Ishikawa (cell line): ENCODE measurements around the gene CHIT1.

ENCODE experiments used
- CEBPB ChIP-seq: IDR thresholded peaks from 2 replicates; pipeline ENCODE4 v1.6.1; 2012
- CREB1 ChIP-seq: IDR thresholded peaks from 2 replicates; pipeline ENCODE4 v1.6.1; 2012; ENCODE audit warnings: low read depth
- EGR1 ChIP-seq: IDR thresholded peaks from 2 replicates; pipeline ENCODE4 v1.6.1; 2012
- EP300 ChIP-seq: IDR thresholded peaks from 2 replicates; pipeline ENCODE4 v1.6.1; 2012; ENCODE audit warnings: borderline replicate concordance
- FOXM1 ChIP-seq: IDR thresholded peaks from 2 replicates; pipeline ENCODE4 v1.6.1; 2012; ENCODE audit warnings: low read depth, borderline replicate concordance
- MAX ChIP-seq: IDR thresholded peaks from 2 replicates; pipeline ENCODE4 v1.6.1; 2012
- NFIC ChIP-seq: IDR thresholded peaks from 2 replicates; pipeline ENCODE4 v1.6.1; 2012
- RAD21 ChIP-seq: IDR thresholded peaks from 2 replicates; pipeline ENCODE4 v1.6.1; 2012; ENCODE audit warnings: low read depth
- REST ChIP-seq: IDR thresholded peaks from 2 replicates; pipeline ENCODE4 v1.6.1; 2012; ENCODE audit warnings: low read depth, mild to moderate bottlenecking
- TAF1 ChIP-seq: IDR thresholded peaks from 2 replicates; pipeline ENCODE4 v1.6.1; 2012; ENCODE audit warnings: low read depth, mild to moderate bottlenecking
- TCF12 ChIP-seq: IDR thresholded peaks from 2 replicates; pipeline ENCODE4 v1.6.1; 2012; ENCODE audit warnings: low read depth
- TEAD4 ChIP-seq: IDR thresholded peaks from 2 replicates; pipeline ENCODE4 v1.6.1; 2012
- YY1 ChIP-seq: IDR thresholded peaks from 2 replicates; pipeline ENCODE4 v1.6.1; 2012; ENCODE audit warnings: low read depth
- ZBTB7A ChIP-seq: IDR thresholded peaks from 2 replicates; pipeline ENCODE4 v1.6.1; 2012; ENCODE audit warnings: low read depth
- TF ChIP-seq, protein P1 (sequence below): IDR thresholded peaks from 2 replicates; pipeline ENCODE4 v1.6.1; 2012

The CHIT1 gene

DNA sequence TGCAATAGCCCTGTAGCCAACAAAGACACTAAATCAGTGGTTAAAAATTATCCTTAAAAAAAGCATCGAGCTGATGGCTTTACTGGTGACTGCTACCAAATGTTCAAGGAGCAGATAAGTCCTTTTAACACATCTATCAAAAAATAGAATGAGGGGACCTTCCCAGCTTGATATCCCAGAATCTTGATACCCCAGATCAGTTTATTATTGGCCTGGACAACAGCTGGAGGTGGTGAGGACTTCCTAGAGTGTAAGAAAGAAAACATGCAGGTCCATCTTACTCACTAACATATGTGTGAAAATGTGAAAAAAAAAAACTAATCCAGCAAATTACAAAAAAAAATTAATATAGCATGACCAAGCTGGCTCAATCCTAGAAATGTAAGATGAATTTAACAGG is 21.3 kb downstream of the CHIT1 start:
- TF ChIP-seq FOXM1 (no peak), CREB1 (no peak), EGR1 (no peak), ZBTB7A (no peak), TCF12 (no peak), EP300 (no peak), TAF1 (no peak), RAD21 (no peak), TEAD4 (no peak), REST (no peak), NFIC (no peak), CEBPB (no peak)
- TF ChIP-seq, protein P1, sequence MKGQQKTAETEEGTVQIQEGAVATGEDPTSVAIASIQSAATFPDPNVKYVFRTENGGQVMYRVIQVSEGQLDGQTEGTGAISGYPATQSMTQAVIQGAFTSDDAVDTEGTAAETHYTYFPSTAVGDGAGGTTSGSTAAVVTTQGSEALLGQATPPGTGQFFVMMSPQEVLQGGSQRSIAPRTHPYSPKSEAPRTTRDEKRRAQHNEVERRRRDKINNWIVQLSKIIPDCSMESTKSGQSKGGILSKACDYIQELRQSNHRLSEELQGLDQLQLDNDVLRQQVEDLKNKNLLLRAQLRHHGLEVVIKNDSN, result no peak

GRCh38 chr1:203207751-203208150 is 21.7 kb downstream of the CHIT1 start:
- no peak for TF ChIP-seq TEAD4
- no peak for TF ChIP-seq ZBTB7A
- TF ChIP-seq EP300, result no peak
- TF ChIP-seq EGR1, result no peak
- no peak for TF ChIP-seq CEBPB
- no peak for TF ChIP-seq TCF12
- no peak for TF ChIP-seq TAF1
- TF ChIP-seq YY1, result no peak

DNA sequence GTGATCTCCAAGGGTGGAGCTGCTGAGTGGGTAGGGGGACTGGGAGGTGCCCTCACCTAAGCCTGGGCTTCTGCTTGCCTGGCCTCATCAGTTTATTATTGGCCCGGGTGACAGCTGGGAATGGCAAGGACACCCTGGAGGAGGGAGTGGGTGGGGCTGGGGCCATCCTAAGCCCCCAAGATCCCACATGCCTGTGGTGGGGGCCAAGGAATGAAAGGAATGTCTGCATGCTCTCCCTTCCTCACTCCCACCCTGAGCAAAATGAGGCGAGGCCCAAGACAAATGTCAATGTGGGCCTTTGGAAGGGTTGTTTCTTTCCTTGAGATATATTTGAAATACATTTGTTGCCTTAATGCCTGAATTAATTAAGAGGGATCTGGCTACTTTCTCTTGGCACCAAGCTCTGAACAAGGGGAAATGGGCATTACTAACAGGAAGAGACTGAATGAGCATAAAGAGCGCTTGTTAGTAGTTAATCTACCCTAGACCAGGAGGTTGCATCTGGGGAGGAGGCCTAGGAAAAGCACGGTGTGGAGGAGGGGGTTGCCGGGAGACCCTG is 23.3 kb downstream of the CHIT1 start:
- TF ChIP-seq RAD21, result no peak
- no peak for TF ChIP-seq CREB1
- TF ChIP-seq TAF1, result no peak

DNA sequence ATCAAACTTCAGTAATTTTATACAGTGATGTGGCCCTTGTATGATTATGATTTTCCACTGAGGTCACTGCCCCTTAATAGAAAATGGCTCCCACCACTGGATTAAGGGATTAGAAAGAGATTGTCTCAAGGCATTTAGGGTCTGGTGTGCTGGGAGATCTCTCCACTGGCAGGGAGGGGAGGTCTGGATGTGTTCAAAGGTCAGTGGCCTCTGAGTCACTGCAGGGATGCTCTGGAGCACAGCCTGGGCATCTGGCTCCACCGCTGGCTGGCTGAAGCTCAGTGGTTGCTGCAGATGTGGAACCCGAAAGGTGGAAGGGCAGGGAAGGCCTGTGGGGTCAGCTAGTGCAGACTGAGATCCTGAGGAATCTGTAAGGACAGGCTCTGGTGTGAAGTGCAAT is 24.7 kb downstream of the CHIT1 start:
- TF ChIP-seq MAX (no peak), RAD21 (no peak), EP300 (no peak), EGR1 (no peak)

- TF ChIP-seq CREB1 (no peak), NFIC (no peak), REST (no peak), TEAD4 (no peak), TAF1 (no peak), MAX (no peak), ZBTB7A (no peak), TCF12 (no peak), EP300 (no peak), CEBPB (no peak), EGR1 (no peak), RAD21 (no peak), YY1 (no peak)
- TF ChIP-seq, protein P1, result no peak
Measured at GRCh38 chr1:203202431-203203245, 26.8 kb downstream of the CHIT1 start.

- TF ChIP-seq EGR1 (no peak), ZBTB7A (no peak), MAX (no peak), EP300 (no peak), TEAD4 (no peak), REST (no peak), RAD21 (no peak), NFIC (no peak), TAF1 (no peak)
Measured at GRCh38 chr1:203201516-203202205, 27.8 kb downstream of the CHIT1 start.
